HepG2 (cell line): ENCODE results near the gene FMN2.

Experiments
- CBFB ChIP-seq: sonication (generic); formaldehyde crosslinking; IDR thresholded peaks from 2 replicates; pipeline ENCODE4 v1.4.0; 2020; ENCODE audit warnings: missing genetic modification reagents
- SUZ12 ChIP-seq: fragments of 150-350 bp; IDR thresholded peaks from 2 replicates; pipeline ENCODE4 v1.6.1; 2014; ENCODE audit warnings: low read depth, low read length
- ZNF775 ChIP-seq: sonication (generic); formaldehyde crosslinking; IDR thresholded peaks from 2 replicates; pipeline ENCODE4 v1.4.0; 2020; ENCODE audit warnings: missing genetic modification reagents, mild to moderate bottlenecking, moderate library complexity, borderline replicate concordance
- TF ChIP-seq, protein P1 (sequence below): sonication (generic); formaldehyde crosslinking; IDR thresholded peaks from 2 replicates; pipeline ENCODE4 v1.4.0; 2020; ENCODE audit warnings: missing genetic modification reagents, borderline replicate concordance

DNA sequence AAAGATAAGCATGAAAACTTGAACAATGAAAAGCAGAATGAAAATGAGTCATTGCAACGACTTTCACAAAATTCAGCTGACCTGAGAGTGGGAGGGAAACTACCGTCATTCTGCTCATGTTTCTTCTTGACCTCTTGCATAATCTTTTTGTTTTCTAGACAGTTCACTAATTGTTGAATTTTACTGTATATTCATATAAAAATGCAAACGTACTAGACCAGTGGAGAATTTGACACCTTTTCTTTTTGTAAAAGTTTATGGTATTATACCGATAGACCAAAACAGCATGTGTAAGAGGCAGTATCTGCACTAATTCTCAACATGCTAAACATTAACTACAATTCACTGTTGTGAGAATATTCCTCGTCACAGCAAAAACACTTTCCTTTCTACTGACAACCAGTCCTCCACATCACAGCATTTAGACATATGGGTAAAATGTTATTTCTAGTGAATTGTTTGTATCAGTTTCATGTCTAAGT, 382.5 kb downstream of the FMN2 start:
- TF ChIP-seq, protein P1, sequence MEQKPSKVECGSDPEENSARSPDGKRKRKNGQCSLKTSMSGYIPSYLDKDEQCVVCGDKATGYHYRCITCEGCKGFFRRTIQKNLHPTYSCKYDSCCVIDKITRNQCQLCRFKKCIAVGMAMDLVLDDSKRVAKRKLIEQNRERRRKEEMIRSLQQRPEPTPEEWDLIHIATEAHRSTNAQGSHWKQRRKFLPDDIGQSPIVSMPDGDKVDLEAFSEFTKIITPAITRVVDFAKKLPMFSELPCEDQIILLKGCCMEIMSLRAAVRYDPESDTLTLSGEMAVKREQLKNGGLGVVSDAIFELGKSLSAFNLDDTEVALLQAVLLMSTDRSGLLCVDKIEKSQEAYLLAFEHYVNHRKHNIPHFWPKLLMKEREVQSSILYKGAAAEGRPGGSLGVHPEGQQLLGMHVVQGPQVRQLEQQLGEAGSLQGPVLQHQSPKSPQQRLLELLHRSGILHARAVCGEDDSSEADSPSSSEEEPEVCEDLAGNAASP (CRISPR knock-in tag), result no peak
- TF ChIP-seq CBFB (CRISPR knock-in tag), result no peak
- TF ChIP-seq ZNF775, result no peak
- no peak for TF ChIP-seq SUZ12
